ENCODE data around the gene CUX1.
"Not testable (repeated sequence)": the region's sequence is repeated elsewhere in the genome, so short reads cannot be mapped to it uniquely, and the experiment has no call there.

CUX1 gene

GRCh38 chr7:101874028-101874427 lies 56.6 kb downstream of the CUX1 start:
- Mint-ChIP-seq H3K4me1 (peaks cover 9% of the 10 kb centered on the region), H3K27ac (no peak overlapping the region), H3K9me3 (no peaks in the 10 kb centered on the region), H3K4me3 (no peak overlapping the region), H3K27me3 (no peaks in the 10 kb centered on the region), H3K36me3 (ENCODE audit: low read depth) (no peaks in the 10 kb centered on the region)
- ATAC-seq (no peak), DNase-seq (no peak)

DNA sequence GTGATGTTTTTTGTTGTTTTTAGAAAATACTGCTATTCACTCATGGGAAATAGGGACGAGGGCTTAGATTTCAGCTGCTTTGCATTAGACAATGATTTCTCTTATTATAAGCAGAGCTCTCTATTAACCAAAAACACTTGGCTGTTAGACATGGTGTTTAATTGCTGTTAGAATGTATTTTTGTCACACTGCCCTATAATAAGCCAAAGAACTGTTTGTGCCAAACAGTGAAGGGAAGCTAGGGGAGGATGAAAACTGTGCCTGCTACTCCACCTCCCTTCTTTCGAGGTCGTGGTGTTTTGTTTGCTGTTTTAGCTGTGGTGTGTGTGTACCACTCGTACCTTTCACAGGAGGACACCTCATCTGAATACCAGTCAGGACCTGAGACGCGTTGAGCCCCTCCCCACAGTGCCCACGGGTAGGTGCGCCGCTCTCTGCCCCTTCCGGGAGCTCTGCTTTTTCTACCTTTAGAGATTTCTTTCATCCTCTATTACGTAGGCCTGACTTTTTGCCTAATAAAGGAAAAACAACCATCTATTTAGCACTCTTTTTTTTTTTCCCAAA lies 57.9 kb downstream of the CUX1 start:
- no peaks in the 10 kb centered on the region for H3K27me3 Mint-ChIP-seq
- no peak for ATAC-seq
- H3K9me3 Mint-ChIP-seq = no peaks in the 10 kb centered on the region
- peaks cover 7% of the 10 kb centered on the region for H3K4me1 Mint-ChIP-seq
- no peak overlapping the region for H3K4me3 Mint-ChIP-seq
- no peaks in the 10 kb centered on the region for H3K36me3 Mint-ChIP-seq (ENCODE audit: low read depth)
- no peak overlapping the region for H3K27ac Mint-ChIP-seq
- DNase-seq = no peak

GRCh38 chr7:101877882-101878591 lies 60.6 kb downstream of the CUX1 start:
- DNase-seq = no peak
- H3K27me3 Mint-ChIP-seq = no peaks in the 10 kb centered on the region
- H3K9me3 Mint-ChIP-seq = no peaks in the 10 kb centered on the region
- H3K4me1 Mint-ChIP-seq = peaks cover 18% of the 10 kb centered on the region
- H3K4me3 Mint-ChIP-seq = no peak overlapping the region
- no peak for ATAC-seq
- no peak overlapping the region for H3K27ac Mint-ChIP-seq
- H3K36me3 Mint-ChIP-seq (ENCODE audit: low read depth) = no peaks in the 10 kb centered on the region

DNA sequence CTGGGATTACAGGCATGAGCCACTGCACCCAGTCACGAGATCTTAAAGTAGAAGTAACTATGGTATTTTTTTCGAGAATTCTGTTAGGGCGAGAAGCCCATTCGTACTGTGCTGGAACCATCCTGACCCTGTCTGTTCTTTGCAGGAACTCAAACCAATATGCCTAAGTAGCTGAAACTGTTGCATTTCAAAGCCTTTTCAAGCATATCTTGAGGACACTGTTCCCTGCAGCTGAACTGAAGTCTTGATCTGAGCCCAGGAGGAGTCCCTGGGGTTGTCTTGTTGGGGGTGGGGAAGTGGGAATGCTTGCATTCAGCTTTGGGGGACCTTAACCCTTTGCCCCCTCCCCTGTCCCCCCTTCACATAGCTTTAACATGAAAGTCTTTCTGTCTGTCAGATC lies 61.5 kb downstream of the CUX1 start:
- Mint-ChIP-seq H3K4me3 (no peak overlapping the region), H3K9me3 (no peaks in the 10 kb centered on the region), H3K36me3 (ENCODE audit: low read depth) (no peaks in the 10 kb centered on the region), H3K27me3 (no peaks in the 10 kb centered on the region), H3K27ac (no peak overlapping the region), H3K4me1 (peaks cover 18% of the 10 kb centered on the region)
- no peak for DNase-seq
- ATAC-seq = no peak

- Mint-ChIP-seq H3K27me3 (no peaks in the 10 kb centered on the region), H3K36me3 (ENCODE audit: low read depth) (no peaks in the 10 kb centered on the region), H3K27ac (no peak overlapping the region), H3K9me3 (no peaks in the 10 kb centered on the region), H3K4me3 (no peak overlapping the region), H3K4me1 (peaks cover 24% of the 10 kb centered on the region)
- ATAC-seq = no peak
- no peak for DNase-seq
These were observed 62.1 kb downstream of the CUX1 start for GRCh38 chr7:101879565-101879964.

DNA sequence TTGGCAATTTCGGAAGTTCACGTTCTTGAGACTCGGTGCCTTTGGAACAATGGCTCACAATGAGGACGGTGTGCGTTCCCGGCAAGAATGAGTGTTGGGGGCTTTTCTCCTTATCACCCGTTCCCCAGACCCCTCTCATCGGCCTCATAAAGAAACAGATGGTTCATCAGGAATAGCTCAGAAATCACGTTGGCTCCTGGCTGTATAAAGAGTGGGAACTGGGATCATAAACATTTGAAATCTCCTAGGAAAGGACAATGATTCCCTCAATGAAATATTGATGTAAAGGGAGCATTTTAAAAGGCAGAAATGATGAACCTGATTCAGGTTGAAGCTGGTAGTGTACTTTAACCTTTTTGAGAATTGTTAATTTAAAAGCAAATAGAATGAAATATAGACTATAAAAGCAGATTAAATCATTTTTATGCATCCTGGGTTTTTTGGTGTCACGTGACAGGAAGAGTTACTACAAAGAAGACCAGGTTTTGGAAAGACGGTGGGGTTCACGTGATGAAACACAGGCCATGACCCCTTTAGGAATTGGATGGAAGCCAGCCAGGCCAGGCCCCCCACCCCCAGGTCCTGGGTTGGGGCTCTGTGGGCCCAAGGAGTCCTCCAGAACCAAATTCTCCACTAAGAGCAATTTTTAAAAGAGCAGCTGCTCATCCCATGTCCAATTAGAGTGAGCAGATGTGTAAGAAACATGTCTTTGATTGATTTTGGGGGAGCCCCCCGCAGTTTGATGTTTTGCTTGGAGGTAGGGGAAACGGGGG lies 63.0 kb downstream of the CUX1 start:
- H3K27ac Mint-ChIP-seq = no peak overlapping the region
- H3K36me3 Mint-ChIP-seq (ENCODE audit: low read depth) = no peaks in the 10 kb centered on the region
- ATAC-seq = no peak
- no peaks in the 10 kb centered on the region for H3K27me3 Mint-ChIP-seq
- no peak overlapping the region for H3K4me3 Mint-ChIP-seq
- H3K4me1 Mint-ChIP-seq = peaks cover 33% of the 10 kb centered on the region
- no peak for DNase-seq
- H3K9me3 Mint-ChIP-seq = no peaks in the 10 kb centered on the region

DNA sequence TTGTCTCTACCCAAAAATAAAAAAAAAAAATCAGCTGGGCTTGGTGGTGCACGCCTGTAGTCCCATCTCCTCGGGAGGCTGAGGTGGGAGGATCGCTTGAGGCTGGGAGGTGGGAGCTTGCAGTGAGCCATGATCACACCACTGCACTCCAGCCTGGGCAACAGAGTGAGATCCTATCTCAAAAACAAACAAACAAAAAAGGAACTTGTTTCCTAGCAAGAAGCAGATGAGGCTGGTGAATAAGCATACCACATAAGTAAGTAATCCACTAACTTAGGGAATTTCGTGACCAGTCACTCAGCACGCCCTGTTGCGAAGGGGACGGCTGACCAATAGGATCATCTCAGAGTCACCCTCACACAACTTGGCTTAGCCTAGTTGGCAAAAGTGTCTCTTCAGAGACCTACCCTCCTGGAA lies 64.6 kb downstream of the CUX1 start:
- Mint-ChIP-seq H3K9me3 (no peaks in the 10 kb centered on the region), H3K27me3 (no peaks in the 10 kb centered on the region), H3K36me3 (ENCODE audit: low read depth) (no peaks in the 10 kb centered on the region), H3K4me1 (peaks cover 45% of the 10 kb centered on the region), H3K27ac (no peak overlapping the region), H3K4me3 (no peak overlapping the region)
- ATAC-seq (no peak), DNase-seq (no peak)

DNA sequence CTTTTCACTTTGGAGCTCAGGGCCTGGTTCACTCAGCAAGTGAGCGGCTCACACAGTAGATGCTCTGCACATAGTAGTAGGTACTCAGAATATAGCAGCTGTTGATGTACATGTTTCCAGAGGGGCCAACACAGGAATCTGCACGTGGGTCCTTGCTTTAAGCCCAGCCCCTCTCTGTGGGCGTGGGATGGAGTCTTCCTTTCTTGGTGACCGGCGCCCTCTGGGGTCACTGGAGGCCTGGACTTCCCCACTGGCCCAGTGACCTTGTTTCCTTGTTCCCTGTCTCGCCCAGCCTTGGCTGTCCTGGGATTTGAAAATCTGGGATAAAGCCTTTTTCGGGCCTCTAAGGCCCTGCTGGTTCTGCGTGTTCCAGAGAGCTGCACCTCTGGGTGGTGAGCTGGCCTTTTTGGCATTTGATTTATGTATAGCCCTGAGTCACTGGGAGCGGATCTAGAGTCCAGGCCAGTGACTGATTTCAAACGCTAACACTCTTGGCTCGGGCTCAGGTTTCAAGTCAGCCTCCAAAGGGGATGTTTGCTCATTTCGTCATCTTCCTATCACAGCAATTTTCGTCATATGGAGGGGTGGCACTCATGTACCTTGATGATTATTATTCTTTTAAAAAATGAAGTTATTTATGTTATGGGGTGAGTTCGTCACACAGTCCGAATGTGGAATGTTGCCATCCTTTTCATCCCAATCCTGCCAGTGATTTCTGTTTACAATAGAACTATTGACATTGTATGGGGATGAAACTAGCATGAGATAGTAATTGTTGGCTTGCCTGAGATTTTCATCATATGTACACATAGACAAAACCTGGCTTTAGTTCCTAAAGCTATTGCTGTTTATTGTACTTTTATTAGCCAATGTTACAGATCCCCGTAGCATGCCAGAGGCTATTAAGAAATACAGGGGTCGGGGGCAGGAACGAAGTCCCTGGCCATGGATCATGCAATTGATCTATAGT lies 65.5 kb downstream of the CUX1 start:
- no peak for ATAC-seq
- no peaks in the 10 kb centered on the region for H3K27me3 Mint-ChIP-seq
- H3K4me3 Mint-ChIP-seq = no peak overlapping the region
- H3K36me3 Mint-ChIP-seq (ENCODE audit: low read depth) = no peaks in the 10 kb centered on the region
- H3K9me3 Mint-ChIP-seq = no peaks in the 10 kb centered on the region
- DNase-seq = no peak
- H3K4me1 Mint-ChIP-seq = peaks cover 45% of the 10 kb centered on the region
- no peak overlapping the region for H3K27ac Mint-ChIP-seq

DNA sequence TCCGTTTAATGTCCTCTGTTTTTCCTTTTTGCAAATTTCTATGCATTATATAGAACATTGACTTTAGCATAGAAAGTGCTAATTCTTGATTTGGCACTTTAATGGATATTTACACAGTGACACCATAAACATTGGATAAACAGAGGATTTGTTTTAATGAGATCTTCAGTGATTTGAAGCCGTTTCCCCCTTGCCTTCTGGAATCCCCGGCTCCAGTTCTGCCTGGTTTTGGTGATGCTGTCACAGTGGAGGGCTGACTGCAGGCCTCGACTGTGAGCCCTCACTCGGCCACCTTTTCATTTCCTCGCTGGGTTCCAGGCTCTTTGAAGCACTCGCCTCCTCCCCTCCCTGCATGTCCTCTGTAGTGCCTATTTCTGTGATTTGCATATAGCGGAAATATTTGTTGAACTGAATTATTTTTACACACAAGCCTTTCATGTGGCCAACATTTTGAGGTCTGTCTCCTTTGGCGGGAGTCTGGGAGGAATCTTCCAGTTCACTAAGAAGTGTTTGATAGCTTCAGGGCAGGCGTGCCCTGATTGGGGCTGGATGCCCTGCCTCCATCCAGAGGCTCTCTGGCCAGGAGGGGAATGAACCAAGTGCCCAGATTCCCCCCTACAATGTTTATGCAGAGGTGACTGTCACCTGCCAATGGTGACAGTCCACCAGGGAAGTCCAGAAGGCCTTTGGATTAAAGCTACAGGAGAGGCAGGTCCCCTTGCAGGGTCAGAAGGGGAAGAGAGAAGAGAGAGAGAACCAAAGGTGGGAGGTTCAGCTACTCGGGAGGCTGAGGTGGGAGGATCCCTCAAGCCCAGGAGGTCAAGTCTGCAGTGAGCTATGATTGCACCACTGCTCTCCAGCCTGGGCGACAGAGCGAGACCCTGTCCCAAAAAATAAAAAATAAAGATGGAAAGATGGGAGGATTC lies 67.5 kb downstream of the CUX1 start:
- Mint-ChIP-seq H3K4me3 (no peak overlapping the region), H3K27ac (peak overlapping the region; percentile 34), H3K4me1 (peaks cover 44% of the 10 kb centered on the region)

GRCh38 chr7:101885597-101885955 lies 68.2 kb downstream of the CUX1 start:
- DNase-seq = no peak
- H3K36me3 Mint-ChIP-seq (ENCODE audit: low read depth) = no peaks in the 10 kb centered on the region
- H3K4me1 Mint-ChIP-seq = peaks cover 38% of the 10 kb centered on the region
- no peak for ATAC-seq
- no peak overlapping the region for H3K4me3 Mint-ChIP-seq
- H3K9me3 Mint-ChIP-seq = no peaks in the 10 kb centered on the region
- no peak overlapping the region for H3K27ac Mint-ChIP-seq
- no peaks in the 10 kb centered on the region for H3K27me3 Mint-ChIP-seq

More for the DNA sequence above, 67.5 kb downstream of the CUX1 start:
- H3K27me3 Mint-ChIP-seq = no peaks in the 10 kb centered on the region
- ATAC-seq (peak; percentile 74), DNase-seq (peak; percentile 19)
- no peaks in the 10 kb centered on the region for H3K36me3 Mint-ChIP-seq (ENCODE audit: low read depth)
- no peaks in the 10 kb centered on the region for H3K9me3 Mint-ChIP-seq

DNA sequence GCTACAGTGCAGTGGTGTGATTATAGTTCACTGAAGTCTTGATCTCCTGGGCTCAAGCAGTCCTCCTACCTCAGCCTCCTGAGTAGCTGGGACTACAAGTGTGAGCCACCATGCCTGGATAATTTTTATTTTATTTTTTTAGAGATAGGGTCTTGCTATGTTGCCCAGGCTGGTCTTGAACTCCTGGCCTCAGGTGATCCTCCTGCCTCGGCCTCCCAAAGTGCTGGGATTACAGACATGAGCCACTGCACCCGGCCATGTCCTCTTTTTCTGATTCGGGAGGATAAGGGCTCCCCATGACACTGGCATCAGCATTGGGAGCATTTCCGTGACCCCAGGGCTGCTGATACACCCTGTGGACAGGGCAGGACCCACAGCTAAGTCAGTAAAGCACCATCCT lies 69.9 kb downstream of the CUX1 start:
- DNase-seq; H3K27me3 Mint-ChIP-seq; ATAC-seq; H3K36me3 Mint-ChIP-seq (ENCODE audit: low read depth); H3K4me3 Mint-ChIP-seq; H3K9me3 Mint-ChIP-seq; H3K27ac Mint-ChIP-seq: not testable (repeated sequence)
- H3K4me1 Mint-ChIP-seq = peaks cover 31% of the 10 kb centered on the region

DNA sequence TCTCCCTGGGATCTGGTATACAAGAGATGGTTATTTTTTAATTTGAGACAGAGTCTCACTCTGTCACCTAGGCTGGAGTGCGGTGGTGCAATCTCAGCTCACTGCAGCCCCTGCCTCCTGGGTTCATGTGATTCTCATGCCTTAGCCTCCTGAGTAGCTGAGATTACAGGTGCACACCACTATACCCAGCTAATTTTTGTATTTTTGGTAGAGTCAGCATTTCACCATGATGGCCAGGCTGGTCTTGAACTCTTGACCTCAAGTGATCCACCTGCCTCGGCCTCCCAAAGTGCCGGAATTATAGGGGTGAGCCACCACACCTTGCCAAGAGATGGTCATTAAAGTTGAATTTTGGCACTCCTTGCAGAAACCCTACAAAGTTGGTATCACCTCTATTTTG lies 71.1 kb downstream of the CUX1 start:
- H3K27ac Mint-ChIP-seq; H3K4me3 Mint-ChIP-seq; H3K9me3 Mint-ChIP-seq; H3K27me3 Mint-ChIP-seq; DNase-seq; ATAC-seq; H3K36me3 Mint-ChIP-seq (ENCODE audit: low read depth): not testable (repeated sequence)
- H3K4me1 Mint-ChIP-seq = peaks cover 31% of the 10 kb centered on the region

GRCh38 chr7:101890749-101891523 lies 73.5 kb downstream of the CUX1 start:
- H3K4me3 Mint-ChIP-seq = no peak overlapping the region
- no peak overlapping the region for H3K27ac Mint-ChIP-seq

More at GRCh38 chr7:101890749-101891523, 73.5 kb downstream of the CUX1 start:
- H3K9me3 Mint-ChIP-seq = no peaks in the 10 kb centered on the region
- DNase-seq = no peak
- peaks cover 11% of the 10 kb centered on the region for H3K4me1 Mint-ChIP-seq
- no peak for ATAC-seq
- H3K27me3 Mint-ChIP-seq = no peaks in the 10 kb centered on the region
- no peaks in the 10 kb centered on the region for H3K36me3 Mint-ChIP-seq (ENCODE audit: low read depth)

Measured in activated naive CD8-positive, alpha-beta T cell treated with anti-CD3 and anti-CD28 coated beads, Interleukin-2, amount 50 U/mL, for 24 hours (primary cell).